Large intestine (tissue), 3 donors: ENCODE data around the gene CCDC33. TPM values are rescaled to one million over a fixed set of nuclear protein-coding genes. Genes with fewer than 3 reads are reported as not detected.
A peak's percentile ranks its signal among the peaks of the same experiment; 100 is the strongest.

Experiments
- DNase-seq, 2 donors: peaks; one replicate each; pipeline versions ENCODE4 v3.0.0 to v3.0.0-alpha.2; 2013
- H3K27ac ChIP-seq: one replicate; pipeline ENCODE4 v1.5.1; 2013; ENCODE audit warnings: low read length
- H3K27me3 ChIP-seq: 2 replicates; pipeline ENCODE4 v1.6.1; 2013; ENCODE audit warnings: low read length; ENCODE audit not compliant: control insufficient read depth, insufficient read depth
- H3K36me3 ChIP-seq: 2 replicates; pipeline ENCODE4 v1.6.1; 2013; ENCODE audit warnings: low read length; ENCODE audit not compliant: control insufficient read depth, insufficient read depth
- H3K4me1 ChIP-seq: one replicate; pipeline ENCODE4 v1.6.1; 2013; ENCODE audit warnings: low read length; ENCODE audit not compliant: control insufficient read depth, insufficient read depth
- H3K4me3 ChIP-seq: one replicate; pipeline ENCODE4 v1.5.1; 2013; ENCODE audit warnings: low read length
- H3K9me3 ChIP-seq: one replicate; pipeline ENCODE4 v1.6.1; 2013; ENCODE audit warnings: mild to moderate bottlenecking, low read depth, low read length, moderate library complexity; ENCODE audit not compliant: control insufficient read depth
- WGBS: methylation state at CpG from one replicate; pipeline ENCODE4 v1.1.5; 2013; ENCODE audit warnings: low lambda C conversion rate; ENCODE audit not compliant: insufficient coverage; 5-methylcytosine and 5-hydroxymethylcytosine counted together
- polyA plus RNA-seq: library from polyadenylated mRNA; unstranded; fragments of 120-200 nt; gene quantifications from one replicate; pipeline ENCODE4 v1.2.1, GENCODE V29; 2013

Gene CCDC33
- polyA plus RNA-seq, 1 donor = 2.2 TPM

DNA sequence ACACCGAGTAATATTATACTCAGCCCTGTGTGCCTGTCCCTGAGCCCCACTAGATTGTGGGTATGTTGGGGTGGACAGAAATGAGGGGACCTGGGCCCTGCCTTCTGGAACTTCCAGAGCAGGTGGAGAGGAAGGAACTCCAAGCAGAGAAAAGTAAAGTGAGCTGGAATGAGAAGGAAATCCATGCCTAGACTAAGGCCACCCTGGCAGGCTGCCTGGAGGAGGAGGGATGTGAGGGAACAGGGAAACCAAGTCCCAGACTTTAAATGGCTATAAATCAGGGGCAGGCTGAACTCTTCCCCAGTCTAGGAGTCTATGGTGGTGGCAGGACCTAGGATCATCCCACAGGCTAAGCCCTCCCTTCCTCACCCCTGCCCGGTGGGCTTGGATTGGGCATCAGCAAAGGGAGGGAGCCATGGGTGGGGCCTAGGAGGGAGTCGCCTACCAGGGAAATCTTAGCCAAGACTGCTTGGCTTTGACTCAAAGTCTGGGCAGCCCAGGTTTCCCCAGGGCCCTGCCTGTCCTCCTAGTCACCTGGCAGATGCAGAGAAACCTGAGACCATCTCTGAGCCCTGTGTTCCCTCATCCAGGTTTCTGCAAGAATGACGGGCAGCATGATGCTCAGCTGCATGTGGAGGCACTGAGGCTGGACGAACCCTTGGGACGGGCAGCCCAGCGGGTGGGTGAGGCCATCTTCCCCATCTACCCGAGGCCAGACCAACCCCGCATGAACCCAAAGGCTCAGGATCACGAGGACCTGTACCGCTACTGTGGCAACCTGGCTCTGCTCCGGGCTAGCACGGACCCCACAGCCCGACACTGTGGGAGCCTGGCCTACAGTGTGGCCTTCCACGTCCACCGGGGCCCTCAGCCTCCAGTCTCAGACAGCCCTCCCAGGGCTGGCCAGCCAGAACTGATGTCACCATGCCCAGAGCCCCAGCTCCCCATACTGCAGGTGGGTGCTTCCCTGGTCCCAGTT, 17.9 kb upstream of the CCDC33 start:
- H3K4me3 ChIP-seq = no peak overlapping the region
- peaks cover 25% of the 10 kb centered on the region for H3K27me3 ChIP-seq
- H3K27ac ChIP-seq = no peak overlapping the region
- no peak for DNase-seq
- no peaks in the 10 kb centered on the region for H3K9me3 ChIP-seq
- peaks cover 3% of the 10 kb centered on the region for H3K4me1 ChIP-seq
- WGBS = no CpG with 5 or more reads among the region's 16 CpGs
- no peaks in the 10 kb centered on the region for H3K36me3 ChIP-seq

DNA sequence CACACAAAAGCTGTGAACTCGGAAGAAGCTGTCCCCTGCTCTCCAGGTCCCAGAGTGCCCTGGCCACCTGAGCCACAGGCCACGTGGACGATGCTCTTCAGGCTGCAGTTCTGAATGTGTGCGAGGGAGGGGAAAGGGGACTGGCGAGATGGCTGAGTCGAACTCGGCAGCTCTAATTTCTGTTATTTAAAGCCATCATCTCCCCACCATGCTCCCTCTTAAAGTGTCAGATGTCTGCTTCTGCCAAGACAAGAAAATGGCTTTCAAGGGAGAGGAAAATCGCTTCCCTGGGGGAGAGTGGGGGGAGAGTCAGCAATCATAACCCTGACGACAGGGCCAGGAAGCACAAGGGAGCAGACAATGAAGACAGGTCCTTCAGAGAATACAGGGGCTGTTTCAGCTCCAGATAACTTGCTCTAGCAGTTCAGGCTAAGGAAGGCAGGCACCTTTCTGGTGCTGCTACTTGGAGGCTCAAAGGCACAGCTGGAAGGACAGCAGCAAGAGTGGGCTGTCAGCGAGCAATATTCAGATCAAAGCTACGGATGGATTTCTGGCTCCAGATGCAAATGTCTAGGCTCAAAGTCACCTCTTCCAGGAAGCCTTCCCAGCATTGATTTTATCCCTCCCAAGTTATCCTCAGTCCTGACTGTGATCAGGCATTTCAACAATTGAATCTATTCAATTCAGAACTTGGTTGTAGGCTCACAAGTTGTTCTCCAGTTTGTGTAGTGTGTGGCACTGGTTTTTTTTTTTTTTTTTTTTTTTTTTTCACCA, 15.5 kb upstream of the CCDC33 start:
- WGBS = no CpG with 5 or more reads among the region's 11 CpGs
- DNase-seq = no peak
- Histone ChIP-seq H3K27me3 (peaks cover 32% of the 10 kb centered on the region), H3K4me1 (peaks cover 3% of the 10 kb centered on the region), H3K36me3 (no peaks in the 10 kb centered on the region), H3K27ac (no peak overlapping the region), H3K4me3 (no peak overlapping the region), H3K9me3 (no peaks in the 10 kb centered on the region)

DNA sequence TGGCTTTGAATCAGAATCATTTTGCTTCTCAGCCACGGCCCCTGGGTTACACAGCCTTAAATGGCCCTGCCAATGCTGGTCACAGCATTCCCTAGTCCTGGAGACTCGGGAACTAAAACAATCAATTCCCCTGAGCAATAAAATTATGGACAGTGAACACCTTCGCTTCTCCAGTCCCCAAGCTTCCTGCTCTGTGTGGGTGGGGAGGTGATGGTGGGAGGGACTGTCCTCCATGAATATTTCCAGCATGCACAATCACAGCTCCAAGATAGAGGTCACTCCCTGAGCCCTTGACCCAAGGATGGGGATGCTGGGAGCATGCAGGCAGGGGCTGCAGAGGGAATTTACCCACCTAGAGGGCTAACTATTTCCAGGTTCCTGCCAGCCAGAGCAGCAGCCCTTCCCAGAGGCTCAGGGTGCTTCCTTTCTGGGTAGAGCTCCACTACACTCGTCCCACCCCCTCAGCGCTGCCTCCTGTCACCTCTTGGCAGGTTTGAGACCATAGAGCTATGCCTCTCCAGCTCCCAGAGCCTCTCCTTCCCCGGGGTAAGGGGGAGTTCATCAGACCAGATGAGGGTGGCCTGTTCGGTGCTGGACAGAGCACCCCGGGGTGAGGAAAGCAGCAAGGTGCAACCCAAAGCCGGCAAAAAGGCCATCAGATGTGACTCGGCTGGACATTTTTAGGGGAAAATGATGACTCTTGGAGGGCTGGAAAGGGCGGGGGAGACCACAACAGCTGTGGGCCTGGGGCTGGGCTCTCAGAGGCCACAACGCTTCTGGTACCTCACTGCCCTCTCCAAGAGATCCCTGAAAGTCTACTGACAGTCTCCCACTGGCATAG, 14.5 kb upstream of the CCDC33 start:
- no peaks in the 10 kb centered on the region for H3K9me3 ChIP-seq
- no peak overlapping the region for H3K4me3 ChIP-seq
- H3K27ac ChIP-seq = no peak overlapping the region
- WGBS = no CpG with 5 or more reads among the region's 12 CpGs
- H3K4me1 ChIP-seq = peaks cover 3% of the 10 kb centered on the region
- H3K36me3 ChIP-seq = no peaks in the 10 kb centered on the region
- peaks cover 32% of the 10 kb centered on the region for H3K27me3 ChIP-seq
- no peak for DNase-seq

DNA sequence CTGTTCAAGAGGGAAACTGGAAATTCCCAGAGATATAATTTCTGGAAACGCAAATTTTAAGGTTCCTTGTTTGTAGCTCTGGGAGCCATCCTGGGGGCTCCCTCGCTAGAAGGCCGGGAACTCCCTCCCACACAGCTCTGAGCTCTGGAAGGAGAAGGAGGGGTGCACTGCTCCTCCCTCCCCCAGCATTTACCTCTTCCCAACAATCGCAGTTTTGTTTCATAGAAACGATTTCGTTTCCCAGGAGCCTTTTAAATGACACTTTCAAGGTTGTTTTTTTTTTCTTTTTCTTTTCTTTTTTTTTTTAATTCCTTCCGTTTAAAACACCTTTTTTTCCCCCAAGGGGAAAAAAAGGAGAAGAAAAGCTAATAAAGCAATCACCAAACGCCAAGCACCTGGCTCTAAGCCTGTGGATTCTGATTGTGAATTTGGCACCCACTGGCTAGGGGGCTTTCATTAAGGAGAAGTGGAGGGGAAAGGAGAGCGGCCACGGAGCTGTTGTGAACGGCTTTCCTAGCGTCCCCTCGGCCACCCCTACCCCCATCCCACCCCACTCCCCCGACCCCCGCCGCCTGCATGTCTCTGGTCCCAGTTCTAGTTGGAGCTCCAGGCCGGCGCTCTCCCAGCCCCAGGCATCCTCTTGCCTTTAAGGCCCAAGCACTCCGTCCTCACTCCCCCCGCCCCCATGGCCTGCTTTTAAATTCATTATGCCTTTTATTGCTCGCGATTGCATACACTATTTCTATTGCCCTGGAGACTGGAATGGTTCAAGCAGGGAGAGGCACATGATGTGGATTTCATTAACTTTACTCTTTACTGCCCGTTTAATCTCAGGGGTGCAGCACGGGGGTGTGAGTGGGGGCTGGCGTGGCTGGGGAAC, 13.6 kb upstream of the CCDC33 start:
- 0% methylated on average over 2 of the region's 25 CpGs for whole genome bisulfite sequencing
- H3K9me3 ChIP-seq = no peaks in the 10 kb centered on the region
- DNase-seq = peak in 1 of 2 donors; percentile 67
- no peak overlapping the region for H3K27ac ChIP-seq
- H3K4me3 ChIP-seq = no peak overlapping the region
- H3K27me3 ChIP-seq = peaks cover 33% of the 10 kb centered on the region
- H3K4me1 ChIP-seq = peaks cover 3% of the 10 kb centered on the region
- H3K36me3 ChIP-seq = no peaks in the 10 kb centered on the region

DNA sequence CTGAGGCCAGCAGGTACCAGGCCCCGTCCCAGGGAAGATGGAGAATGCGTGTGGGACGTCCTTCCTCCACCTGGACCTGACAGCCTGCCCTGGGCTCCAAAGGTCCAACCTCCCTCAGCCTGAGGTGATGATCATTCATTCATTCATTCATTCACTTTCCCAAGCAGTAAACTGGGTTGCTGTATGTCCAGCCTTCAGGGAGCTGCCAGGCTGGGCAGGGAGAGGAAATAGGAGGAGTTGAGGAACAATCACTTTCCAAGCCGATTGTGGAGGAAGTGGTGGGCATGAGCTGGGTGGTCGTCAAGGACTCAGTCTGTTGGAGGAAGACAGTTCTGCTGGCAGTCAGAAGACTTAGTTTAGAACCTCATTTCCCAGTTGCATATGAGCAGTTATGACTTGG, 10.2 kb upstream of the CCDC33 start:
- Histone ChIP-seq H3K9me3 (no peaks in the 10 kb centered on the region), H3K27ac (no peak overlapping the region), H3K36me3 (no peaks in the 10 kb centered on the region), H3K4me1 (peaks cover 3% of the 10 kb centered on the region), H3K27me3 (peaks cover 27% of the 10 kb centered on the region), H3K4me3 (no peak overlapping the region)
- WGBS = no CpG with 5 or more reads among the region's 5 CpGs
- no peak for DNase-seq

DNA sequence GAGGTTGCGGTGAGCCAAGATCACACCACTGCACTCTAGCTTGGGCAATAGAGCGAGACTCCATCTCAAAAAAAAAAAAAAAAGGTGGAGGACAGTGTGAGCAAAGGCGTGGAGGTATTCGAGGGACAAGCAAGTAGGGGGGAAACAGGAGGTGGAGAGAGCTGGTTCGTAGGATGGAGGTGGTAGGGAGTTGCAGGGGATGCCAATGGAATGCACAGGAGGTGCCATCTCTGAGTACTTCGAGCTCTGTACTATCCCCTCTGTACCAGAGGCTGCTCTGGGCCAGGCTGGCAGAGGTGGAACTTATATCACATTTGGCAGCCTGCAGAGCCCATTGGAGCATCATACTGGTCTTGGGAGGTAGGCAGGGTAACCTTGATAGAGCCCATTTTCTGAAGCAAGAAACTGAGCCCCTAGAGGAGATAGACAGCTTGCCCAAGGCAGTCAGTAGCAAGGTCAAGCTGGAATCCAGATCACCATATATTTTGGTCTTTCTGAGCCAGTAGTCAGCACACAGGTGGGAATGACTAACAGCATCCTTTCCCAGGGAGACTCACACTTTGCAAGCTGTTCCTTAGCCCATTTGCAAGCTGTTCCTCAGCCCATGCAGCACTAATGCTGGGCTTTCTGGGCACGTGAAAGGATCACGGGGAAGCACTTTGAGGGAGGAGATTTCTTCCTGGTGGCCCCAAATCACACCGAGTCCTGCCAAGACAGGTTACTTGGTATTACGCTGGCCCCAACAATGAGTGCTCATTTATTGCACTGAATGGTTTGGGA, 9.2 kb upstream of the CCDC33 start:
- Histone ChIP-seq H3K27ac (no peak overlapping the region), H3K9me3 (no peaks in the 10 kb centered on the region), H3K27me3 (peaks cover 20% of the 10 kb centered on the region), H3K4me3 (no peak overlapping the region), H3K4me1 (peaks cover 3% of the 10 kb centered on the region), H3K36me3 (no peaks in the 10 kb centered on the region)
- DNase-seq = no peak
- WGBS = 93% methylated on average over 3 of the region's 10 CpGs

DNA sequence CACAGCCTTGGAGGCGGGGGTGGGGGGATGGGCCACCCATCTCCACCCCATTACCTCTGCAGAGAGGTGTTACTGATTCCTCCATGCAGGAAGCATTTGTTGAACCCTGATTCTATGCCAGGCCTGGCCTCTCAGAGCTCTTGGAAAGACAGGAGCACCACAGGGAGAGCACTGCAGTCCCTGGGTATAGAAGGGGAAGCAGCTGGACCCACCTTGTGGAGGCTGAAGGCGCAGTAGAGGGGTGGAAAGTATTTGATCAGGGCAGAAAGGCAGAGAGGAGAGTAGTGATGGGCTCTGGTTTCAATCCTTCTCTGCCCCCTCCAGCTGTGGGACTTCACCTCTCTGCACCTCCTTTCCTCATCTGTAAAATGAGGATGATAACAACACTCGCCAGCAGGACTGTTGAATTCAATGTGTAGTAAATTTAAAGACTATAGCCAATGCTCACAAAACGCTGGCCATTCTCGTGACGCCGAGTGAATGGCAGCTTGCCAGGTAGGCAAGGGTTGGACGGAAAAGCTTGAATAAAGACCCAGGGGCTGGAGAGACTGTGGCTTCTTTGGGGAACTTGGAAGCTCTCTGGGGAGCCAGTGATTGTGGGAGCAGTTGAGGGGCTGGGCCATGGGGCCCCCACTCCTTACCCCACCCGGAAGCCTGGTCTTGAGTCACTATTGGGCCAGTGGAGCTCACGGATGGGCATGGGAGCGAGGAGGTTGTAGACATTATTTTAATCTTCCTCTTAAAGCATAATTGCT, 8.0 kb upstream of the CCDC33 start:
- no peak for DNase-seq
- no peak overlapping the region for H3K4me3 ChIP-seq
- no peaks in the 10 kb centered on the region for H3K36me3 ChIP-seq
- no peaks in the 10 kb centered on the region for H3K9me3 ChIP-seq
- no peaks in the 10 kb centered on the region for H3K4me1 ChIP-seq
- H3K27ac ChIP-seq = no peak overlapping the region
- peaks cover 13% of the 10 kb centered on the region for H3K27me3 ChIP-seq
- 60% methylated on average over 1 of the region's 11 CpGs for WGBS

DNA sequence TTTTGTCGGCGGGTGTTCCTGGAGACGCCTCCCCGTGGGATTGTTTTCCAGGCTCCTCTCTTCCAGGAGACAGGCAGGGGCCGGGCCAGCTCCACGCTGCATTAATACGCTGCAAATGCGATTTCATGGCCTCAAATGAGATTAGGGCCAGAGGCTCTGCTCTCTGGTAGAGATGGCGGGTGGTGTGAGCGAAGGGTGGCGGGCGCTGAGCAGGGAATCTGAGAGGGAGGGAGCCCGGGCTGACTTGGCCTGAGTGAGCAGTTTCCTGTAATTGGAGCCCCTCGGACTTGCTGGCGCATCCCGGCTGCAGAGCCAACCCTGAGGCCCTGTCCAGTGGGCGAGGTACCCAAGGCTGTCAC, 7.4 kb upstream of the CCDC33 start:
- WGBS = no CpG with 5 or more reads among the region's 17 CpGs
- no peak overlapping the region for H3K27ac ChIP-seq

More for the DNA sequence above, 7.4 kb upstream of the CCDC33 start:
- Histone ChIP-seq H3K27me3 (peaks cover 10% of the 10 kb centered on the region), H3K36me3 (no peaks in the 10 kb centered on the region), H3K9me3 (no peaks in the 10 kb centered on the region), H3K4me1 (no peaks in the 10 kb centered on the region), H3K4me3 (no peak overlapping the region)
- no peak for DNase-seq
